ENCODE results near the gene NUP62CL.
"Not testable (repeated sequence)": the region's sequence is repeated elsewhere in the genome, so short reads cannot be mapped to it uniquely, and the experiment has no call there.

NUP62CL gene

GRCh38 chrX:107171369-107172102 lies 34.7 kb downstream of the NUP62CL start:
- TF ChIP-seq POLR2A (IDR thresholded peaks at IDR 0.05; ENCODE audit: extremely low read depth, insufficient read length) (no peak), MAX (IDR thresholded peaks at IDR 0.05; ENCODE audit: low read depth, low read length) (no peak), CTCF (IDR thresholded peaks at IDR 0.05; ENCODE audit: low read depth, low read length) (no peak), MYC (IDR thresholded peaks at IDR 0.05; ENCODE audit: low read depth, low read length) (no peak)
- DNase-seq (ENCODE audit: low read depth) = no peak
- H3K4me3 ChIP-seq (ENCODE audit: low read depth, low read length) = no peak overlapping the region

- H3K4me3 ChIP-seq (ENCODE audit: low read depth, low read length) = no peak overlapping the region
- no peak for DNase-seq (ENCODE audit: low read depth)
- TF ChIP-seq MYC (IDR thresholded peaks at IDR 0.05; ENCODE audit: low read depth, low read length) (no peak), MAX (IDR thresholded peaks at IDR 0.05; ENCODE audit: low read depth, low read length) (no peak), POLR2A (IDR thresholded peaks at IDR 0.05; ENCODE audit: extremely low read depth, insufficient read length) (no peak), CTCF (IDR thresholded peaks at IDR 0.05; ENCODE audit: low read depth, low read length) (no peak)
Measured at GRCh38 chrX:107168712-107169111, 37.5 kb downstream of the NUP62CL start.

GRCh38 chrX:107168257-107168656 lies 38.0 kb downstream of the NUP62CL start:
- no peak for TF ChIP-seq CTCF (IDR thresholded peaks at IDR 0.05; ENCODE audit: low read depth, low read length)
- no peak for TF ChIP-seq MAX (IDR thresholded peaks at IDR 0.05; ENCODE audit: low read depth, low read length)
- TF ChIP-seq POLR2A (IDR thresholded peaks at IDR 0.05; ENCODE audit: extremely low read depth, insufficient read length) = no peak
- TF ChIP-seq MYC (IDR thresholded peaks at IDR 0.05; ENCODE audit: low read depth, low read length) = no peak
- no peak for DNase-seq (ENCODE audit: low read depth)
- H3K4me3 ChIP-seq (ENCODE audit: low read depth, low read length) = no peak overlapping the region

GRCh38 chrX:107167163-107167921 lies 38.9 kb downstream of the NUP62CL start:
- no peak for TF ChIP-seq CTCF (IDR thresholded peaks at IDR 0.05; ENCODE audit: low read depth, low read length)
- TF ChIP-seq POLR2A (IDR thresholded peaks at IDR 0.05; ENCODE audit: extremely low read depth, insufficient read length) = no peak
- TF ChIP-seq MAX (IDR thresholded peaks at IDR 0.05; ENCODE audit: low read depth, low read length) = no peak
- no peak for TF ChIP-seq MYC (IDR thresholded peaks at IDR 0.05; ENCODE audit: low read depth, low read length)
- H3K4me3 ChIP-seq (ENCODE audit: low read depth, low read length) = no peak overlapping the region
- DNase-seq (ENCODE audit: low read depth) = no peak

GRCh38 chrX:107157618-107158017 lies 48.6 kb downstream of the NUP62CL start:
- H3K4me3 ChIP-seq (ENCODE audit: low read depth, low read length); DNase-seq (ENCODE audit: low read depth): not testable (repeated sequence)

GRCh38 chrX:107155621-107156430 lies 50.4 kb downstream of the NUP62CL start:
- H3K4me3 ChIP-seq (ENCODE audit: low read depth, low read length); DNase-seq (ENCODE audit: low read depth): not testable (repeated sequence)

Measured in NB4 (cell line).